HepG2 (cell line): ENCODE measurements around the gene TADA3. TPM values are rescaled to one million over a fixed set of nuclear protein-coding genes. Genes with fewer than 3 reads are reported as not detected.

Source experiments
- ATAC-seq: fragments of 200-7000 bp; cut with Tn5 transposase; 3 replicates; pipeline ENCODE4 v1.9.1; 2020; ENCODE audit warnings: mild to moderate bottlenecking, moderate library complexity
- BruUV-seq: library from RNA; stranded (reverse); fragments of 400-500 nt; replicated peaks from 2 replicates; lab custom pipeline; 2021; lab: Mats Ljungman, UMichigan
- CTCF ChIA-PET: fragments of 300-600 bp; formaldehyde crosslinking; extraction: SDS; loops from one replicate; lab custom pipeline; 2021; ENCODE audit warnings: low total read pairs, inconsistent platforms, low intra/inter-chr PET ratio; lab: Yijun Ruan, JAX
- POLR2A ChIA-PET: fragments of 350-600 bp; sonication (Branson Sonifier 250); formaldehyde crosslinking; loops from one replicate; lab custom pipeline; 2020; ENCODE audit warnings: antibody characterized with exemption, inconsistent platforms; lab: Yijun Ruan, JAX
- DNase-seq: peaks from one replicate; pipeline ENCODE4 v3.0.0-alpha.2; 2015; ENCODE audit warnings: low spot score
- FAIRE-seq: peaks from 3 replicates; lab custom pipeline; 2011; peaks lifted over from hg19 to GRCh38; lab: Jason Lieb, UNC
- H2AFZ ChIP-seq: one replicate; pipeline ENCODE4 v1.6.1; 2011; ENCODE audit warnings: low read length, inconsistent platforms
- H3K27ac ChIP-seq: fragments of 300-600 bp; 3 replicates; pipeline ENCODE4 v1.8.0; 2011; ENCODE audit warnings: mixed run types, mild to moderate bottlenecking, mixed read lengths, low read length, inconsistent platforms; ENCODE audit not compliant: insufficient read depth; ENCODE audit errors: extremely low read length
- H3K27me3 ChIP-seq, 2 experiments: fragments of 200-600 bp in 1 of 2; 2 replicates in 1 of 2; 3 replicates in 1 of 2; pipeline versions ENCODE4 v1.6.0 to v1.8.0; 2011; ENCODE audit warnings: low read length in 2 of 2, mild to moderate bottlenecking in 2 of 2, moderate library complexity in 2 of 2, inconsistent platforms in 1 of 2; ENCODE audit not compliant: insufficient read depth in 2 of 2, control insufficient read depth in 1 of 2
- H3K36me3 ChIP-seq, 2 experiments: fragments of 200-600 bp in 1 of 2; replicated peaks in 1 of 2; 2 replicates in 1 of 2; 3 replicates in 1 of 2; pipeline versions ENCODE4 v1.5.1 to v1.8.0; 2011; ENCODE audit warnings: low read length in 2 of 2, inconsistent platforms in 1 of 2; ENCODE audit not compliant: insufficient read depth in 2 of 2, control insufficient read depth in 1 of 2
- H3K4me1 ChIP-seq: 2 replicates; pipeline ENCODE4 v1.5.1; 2012; ENCODE audit warnings: low read length, inconsistent platforms; ENCODE audit not compliant: insufficient read depth
- H3K4me2 ChIP-seq: 2 replicates; pipeline ENCODE4 v1.6.0; 2011; ENCODE audit warnings: low read depth, low read length, inconsistent platforms
- H3K4me3 ChIP-seq, 3 experiments: fragments of 200-600 bp in 1 of 3; sonication (generic), shearing (Covaris generic) in 1 of 3; replicated peaks in 1 of 3; 2 replicates each; pipeline ENCODE4 v1.5.1; 2011 to 2016; ENCODE audit warnings: low read length in 3 of 3, inconsistent platforms in 2 of 3, low read depth in 2 of 3, mild to moderate bottlenecking in 2 of 3, control low read depth in 1 of 3, mixed read lengths in 1 of 3; ENCODE audit not compliant: insufficient read depth in 1 of 3
- H3K79me2 ChIP-seq: one replicate; pipeline ENCODE4 v1.6.1; 2011; ENCODE audit warnings: low read length, inconsistent platforms; ENCODE audit not compliant: insufficient read depth
- H3K9ac ChIP-seq: 2 replicates; pipeline ENCODE4 v1.6.0; 2011; ENCODE audit warnings: mild to moderate bottlenecking, low read depth, low read length, inconsistent platforms; ENCODE audit not compliant: insufficient read depth
- H3K9me3 ChIP-seq: 2 replicates; pipeline ENCODE4 v1.5.1; 2012; ENCODE audit warnings: mild to moderate bottlenecking, low read length
- H4K20me1 ChIP-seq: 2 replicates; pipeline ENCODE4 v1.6.0; 2011; ENCODE audit warnings: inconsistent platforms, mild to moderate bottlenecking, low read length, moderate library complexity; ENCODE audit not compliant: insufficient read depth
- DZIP1 ChIP-seq: sonication (generic); formaldehyde crosslinking; IDR thresholded peaks from 2 replicates; pipeline ENCODE4 v1.5.0; 2020; ENCODE audit warnings: mild to moderate bottlenecking, missing genetic modification reagents
- FOSL1 ChIP-seq: sonication (generic); formaldehyde crosslinking; IDR thresholded peaks from 2 replicates; pipeline ENCODE4 v1.9.0; 2021; ENCODE audit warnings: missing genetic modification reagents, borderline replicate concordance
- PAXIP1 ChIP-seq: sonication (generic); formaldehyde crosslinking; conservative IDR thresholded peaks from 2 replicates; pipeline ENCODE4 v1.4.0; 2020; ENCODE audit warnings: mild to moderate bottlenecking, missing genetic modification reagents, moderate library complexity
- SYNCRIP ChIP-seq: fragments of 200-400 bp; formaldehyde crosslinking; IDR thresholded peaks from 2 replicates; pipeline ENCODE4 v1.6.1; 2018; ENCODE audit warnings: mild to moderate bottlenecking, low read depth, low read length; ENCODE audit not compliant: insufficient read depth
- TEAD3 ChIP-seq: optimal IDR thresholded peaks from 2 replicates; pipeline ENCODE3; 2016; ENCODE audit warnings: borderline replicate concordance
- TEF ChIP-seq: sonication (generic); formaldehyde crosslinking; IDR thresholded peaks from 2 replicates; pipeline ENCODE4 v1.5.0; 2020; ENCODE audit warnings: missing genetic modification reagents
- ZBTB37 ChIP-seq: sonication (generic); formaldehyde crosslinking; IDR thresholded peaks from 2 replicates; pipeline ENCODE4 v1.4.0; 2020; ENCODE audit warnings: mild to moderate bottlenecking, missing genetic modification reagents
- ZMAT5 ChIP-seq: sonication (generic); formaldehyde crosslinking; IDR thresholded peaks from 2 replicates; pipeline ENCODE4 v1.5.0; 2020; ENCODE audit warnings: mild to moderate bottlenecking, low read depth, missing genetic modification reagents, borderline replicate concordance
- ZNF543 ChIP-seq: sonication (generic); formaldehyde crosslinking; IDR thresholded peaks from 2 replicates; pipeline ENCODE4 v1.4.0; 2020; ENCODE audit warnings: mild to moderate bottlenecking, missing genetic modification reagents
- ZNF550 ChIP-seq: sonication (generic); formaldehyde crosslinking; IDR thresholded peaks from 2 replicates; pipeline ENCODE4 v1.4.0; 2020; ENCODE audit warnings: mild to moderate bottlenecking, missing genetic modification reagents, borderline replicate concordance
- ZSCAN5A ChIP-seq: sonication (generic); formaldehyde crosslinking; IDR thresholded peaks from 2 replicates; pipeline ENCODE4 v1.8.0; 2022; ENCODE audit warnings: mild to moderate bottlenecking, missing genetic modification reagents, borderline replicate concordance
- WGBS: methylation state at CpG from one replicate; pipeline ENCODE4 v1.1.6; 2017; ENCODE audit warnings: low lambda C conversion rate; 5-methylcytosine and 5-hydroxymethylcytosine counted together
- in situ Hi-C: cut with HindIII; loops from 2 replicates; pipeline ENCODE4 v1.10.0; 2017; ENCODE audit warnings: low pct_unique_long_range_greater_than_20kb; ENCODE audit not compliant: extremely low pct_ligation_motif_present
- intact Hi-C: fragments of 100-400 bp; cut with micrococcal nuclease; formaldehyde crosslinking; loops from one replicate; pipeline ENCODE4 v1.10.0; 2022; ENCODE audit not compliant: unreplicated experiment
- polyA plus RNA-seq, 8 experiments: library from polyadenylated mRNA; depleted of rRNA in 3 of 8; stranded (reverse) in 7 of 8; unstranded in 1 of 8; fragments of >200 nt; fragmentation: Illumina TruSeq in 4 of 8; extraction: Trizol in 4 of 8; gene quantifications; 2 replicates each; pipeline versions ENCODE4 v1.2.1 to v1.2.3, GENCODE V29; 2011 to 2016; ENCODE audit warnings: low read depth in 4 of 8, missing spikeins in 1 of 8, mixed read lengths in 1 of 8; ENCODE audit not compliant: insufficient read depth in 1 of 8
- total RNA-seq, 5 experiments: library from RNA; depleted of rRNA; stranded (reverse); fragments of >200 nt; fragmentation: Illumina TruSeq; extraction: Trizol; gene quantifications; 2 replicates each; pipeline ENCODE4 v1.2.3, GENCODE V29; 2016; ENCODE audit warnings: low read depth in 1 of 5

TADA3 gene
- total and polyA plus RNA-seq, 2 of the 13 experiments (the other 11 are each of a cell fraction or from before 2014, with no cell fraction given), result 32.1 to 37.1 TPM

- FAIRE-seq (no peak), DNase-seq (no peak), ATAC-seq (no peak)
- CTCF ChIA-PET, result no interaction called here
- H4K20me1 ChIP-seq, result no peaks in the 10 kb centered on the region
- intact Hi-C loops, result no loop called here
- no TSS peak for BruUV-seq
- no peaks in the 10 kb centered on the region for H3K9me3 ChIP-seq
- H3K4me3 ChIP-seq, result no peak overlapping the region
- TF ChIP-seq SYNCRIP, result no peak
- TF ChIP-seq ZMAT5 (CRISPR knock-in tag), result no peak
- TF ChIP-seq PAXIP1 (CRISPR knock-in tag), result no peak
- TF ChIP-seq DZIP1 (CRISPR knock-in tag), result no peak
- no peak for TF ChIP-seq ZNF543
- no peak for TF ChIP-seq TEAD3 (CRISPR knock-in tag)
- TF ChIP-seq ZSCAN5A (CRISPR knock-in tag), result no peak
- no peak for TF ChIP-seq ZNF550 (CRISPR knock-in tag)
- no peak for TF ChIP-seq TEF (CRISPR knock-in tag)
- TF ChIP-seq ZBTB37, result no peak
- no peak for TF ChIP-seq FOSL1 (CRISPR knock-in tag)
- POLR2A ChIA-PET, result no interaction called here
- in situ Hi-C loops, result no loop called here
- H3K9ac ChIP-seq, result no peak overlapping the region
- peaks cover 13% of the 10 kb centered on the region for H3K79me2 ChIP-seq
- H3K36me3 ChIP-seq, result peaks cover 35 to 63% of the 10 kb centered on the region in 2 experiments
- peaks cover 19% of the 10 kb centered on the region for H3K4me1 ChIP-seq
- no peaks in the 10 kb centered on the region for H3K27me3 ChIP-seq
- no peak overlapping the region for H2AFZ ChIP-seq
- H3K4me2 ChIP-seq, result no peak overlapping the region
- no peak overlapping the region for H3K27ac ChIP-seq
- 100% methylated on average over 6 of the region's 8 CpGs for WGBS
Measured at GRCh38 chr3:9747267-9747666, 45.0 kb downstream of the TADA3 start.
